Liver (tissue), 2 donors: ENCODE measurements around the gene TRAPPC3L.

Experiments used
- FOXA1 ChIP-seq: IDR thresholded peaks from 2 replicates; pipeline ENCODE4 v1.6.1; 2016; ENCODE audit warnings: antibody characterized with exemption
- TF ChIP-seq, protein P1 (sequence below): fragments of 150-350 bp; IDR thresholded peaks from 2 replicates; pipeline ENCODE4 v1.5.1; 2017; ENCODE audit warnings: improper control_type of control experiment, low read depth, low read length; ENCODE audit not compliant: missing input control
- TF ChIP-seq, protein P2 (sequence below): IDR thresholded peaks from 2 replicates; pipeline ENCODE4 v1.6.1; 2016; ENCODE audit warnings: antibody characterized with exemption, mild to moderate bottlenecking
- donor health status: healthy.

DNA sequence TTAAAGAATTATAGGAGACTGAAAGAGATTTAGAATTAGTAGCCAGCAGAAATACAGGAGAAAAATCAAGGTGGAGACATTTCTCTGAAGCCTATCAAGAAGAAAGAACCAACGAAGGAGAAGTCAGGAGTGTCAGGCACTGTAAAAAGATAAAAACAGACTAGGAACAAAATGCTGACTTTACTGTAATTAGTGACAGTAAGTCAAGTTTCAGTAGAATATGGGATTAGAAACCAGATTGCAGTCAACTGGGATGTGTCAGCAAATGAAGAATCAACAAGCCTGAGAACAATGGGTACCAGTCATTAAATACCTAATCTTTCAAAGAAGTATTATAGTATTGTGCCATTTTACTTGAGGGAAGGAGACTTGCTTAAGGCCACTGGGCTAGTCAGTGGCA is 62.7 kb downstream of the TRAPPC3L start:
- TF ChIP-seq, protein P1, sequence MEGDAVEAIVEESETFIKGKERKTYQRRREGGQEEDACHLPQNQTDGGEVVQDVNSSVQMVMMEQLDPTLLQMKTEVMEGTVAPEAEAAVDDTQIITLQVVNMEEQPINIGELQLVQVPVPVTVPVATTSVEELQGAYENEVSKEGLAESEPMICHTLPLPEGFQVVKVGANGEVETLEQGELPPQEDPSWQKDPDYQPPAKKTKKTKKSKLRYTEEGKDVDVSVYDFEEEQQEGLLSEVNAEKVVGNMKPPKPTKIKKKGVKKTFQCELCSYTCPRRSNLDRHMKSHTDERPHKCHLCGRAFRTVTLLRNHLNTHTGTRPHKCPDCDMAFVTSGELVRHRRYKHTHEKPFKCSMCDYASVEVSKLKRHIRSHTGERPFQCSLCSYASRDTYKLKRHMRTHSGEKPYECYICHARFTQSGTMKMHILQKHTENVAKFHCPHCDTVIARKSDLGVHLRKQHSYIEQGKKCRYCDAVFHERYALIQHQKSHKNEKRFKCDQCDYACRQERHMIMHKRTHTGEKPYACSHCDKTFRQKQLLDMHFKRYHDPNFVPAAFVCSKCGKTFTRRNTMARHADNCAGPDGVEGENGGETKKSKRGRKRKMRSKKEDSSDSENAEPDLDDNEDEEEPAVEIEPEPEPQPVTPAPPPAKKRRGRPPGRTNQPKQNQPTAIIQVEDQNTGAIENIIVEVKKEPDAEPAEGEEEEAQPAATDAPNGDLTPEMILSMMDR, result no peak
- no peak for TF ChIP-seq FOXA1
- TF ChIP-seq, protein P2, sequence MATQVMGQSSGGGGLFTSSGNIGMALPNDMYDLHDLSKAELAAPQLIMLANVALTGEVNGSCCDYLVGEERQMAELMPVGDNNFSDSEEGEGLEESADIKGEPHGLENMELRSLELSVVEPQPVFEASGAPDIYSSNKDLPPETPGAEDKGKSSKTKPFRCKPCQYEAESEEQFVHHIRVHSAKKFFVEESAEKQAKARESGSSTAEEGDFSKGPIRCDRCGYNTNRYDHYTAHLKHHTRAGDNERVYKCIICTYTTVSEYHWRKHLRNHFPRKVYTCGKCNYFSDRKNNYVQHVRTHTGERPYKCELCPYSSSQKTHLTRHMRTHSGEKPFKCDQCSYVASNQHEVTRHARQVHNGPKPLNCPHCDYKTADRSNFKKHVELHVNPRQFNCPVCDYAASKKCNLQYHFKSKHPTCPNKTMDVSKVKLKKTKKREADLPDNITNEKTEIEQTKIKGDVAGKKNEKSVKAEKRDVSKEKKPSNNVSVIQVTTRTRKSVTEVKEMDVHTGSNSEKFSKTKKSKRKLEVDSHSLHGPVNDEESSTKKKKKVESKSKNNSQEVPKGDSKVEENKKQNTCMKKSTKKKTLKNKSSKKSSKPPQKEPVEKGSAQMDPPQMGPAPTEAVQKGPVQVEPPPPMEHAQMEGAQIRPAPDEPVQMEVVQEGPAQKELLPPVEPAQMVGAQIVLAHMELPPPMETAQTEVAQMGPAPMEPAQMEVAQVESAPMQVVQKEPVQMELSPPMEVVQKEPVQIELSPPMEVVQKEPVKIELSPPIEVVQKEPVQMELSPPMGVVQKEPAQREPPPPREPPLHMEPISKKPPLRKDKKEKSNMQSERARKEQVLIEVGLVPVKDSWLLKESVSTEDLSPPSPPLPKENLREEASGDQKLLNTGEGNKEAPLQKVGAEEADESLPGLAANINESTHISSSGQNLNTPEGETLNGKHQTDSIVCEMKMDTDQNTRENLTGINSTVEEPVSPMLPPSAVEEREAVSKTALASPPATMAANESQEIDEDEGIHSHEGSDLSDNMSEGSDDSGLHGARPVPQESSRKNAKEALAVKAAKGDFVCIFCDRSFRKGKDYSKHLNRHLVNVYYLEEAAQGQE, result no peak
